Dermis microvascular lymphatic vessel endothelial cell (primary cell): ENCODE data around the gene CDC5L. TPM values are rescaled to one million over a fixed set of nuclear protein-coding genes. Genes with fewer than 3 reads are reported as not detected.
"Not testable (repeated sequence)": the region's sequence is repeated elsewhere in the genome, so short reads cannot be mapped to it uniquely, and the experiment has no call there.

Experiments used
- DNase-seq, 2 donors: peaks; one replicate each; pipeline versions ENCODE4 v3.0.0 to v3.0.0-alpha.2; 2010; ENCODE audit warnings: low read depth in 2 of 2
- total RNA-seq: library from RNA; depleted of rRNA; stranded (reverse); fragments of >200 nt; gene quantifications from 2 replicates; pipeline ENCODE4 v1.2.1, GENCODE V29; 2014

The CDC5L gene
- 14.0 and 15.4 TPM in 2 replicates for total RNA-seq

GRCh38 chr6:44387346-44388134 lies at the start of gene CDC5L:
Gene CDC5L (plus strand): TSS chr6:44387706. CDS start chr6:44387824, 118 bp downstream.
- DNase-seq: peak; percentile 100

GRCh38 chr6:44338228-44339122 lies 49.0 kb upstream of the CDC5L start:
- DNase-seq: peak; percentile 46 to 64

GRCh38 chr6:44339301-44339700 lies 48.2 kb upstream of the CDC5L start:
- peak; percentile 45 to 73 for DNase-seq

- DNase-seq: peak in 1 of 2 donors; percentile 11
Measured at GRCh38 chr6:44339763-44340625, 47.5 kb upstream of the CDC5L start.

- DNase-seq: no peak
Measured at GRCh38 chr6:44341095-44341890, 46.2 kb upstream of the CDC5L start.

GRCh38 chr6:44342052-44342451 lies 45.5 kb upstream of the CDC5L start:
- no peak for DNase-seq

GRCh38 chr6:44342489-44342888 lies 45.0 kb upstream of the CDC5L start, which contains the start of gene SPATS1:
Gene SPATS1 (plus strand): TSS chr6:44342650. CDS start chr6:44343096, 446 bp downstream.
- no peak for DNase-seq

- DNase-seq: not testable (repeated sequence)
Measured at GRCh38 chr6:44346818-44347217, 40.7 kb upstream of the CDC5L start.

- no peak for DNase-seq
Measured at GRCh38 chr6:44349904-44350649, 37.4 kb upstream of the CDC5L start.

GRCh38 chr6:44350650-44350994 lies 36.9 kb upstream of the CDC5L start:
- DNase-seq: not testable (repeated sequence)

- no peak for DNase-seq
Measured at GRCh38 chr6:44352259-44352658, 35.2 kb upstream of the CDC5L start.

GRCh38 chr6:44353336-44353735 lies 34.2 kb upstream of the CDC5L start:
- DNase-seq: no peak

GRCh38 chr6:44355640-44356039 lies 31.9 kb upstream of the CDC5L start:
- no peak for DNase-seq

- DNase-seq: no peak
Measured at GRCh38 chr6:44356487-44356886, 31.0 kb upstream of the CDC5L start.

- DNase-seq: no peak
Measured at GRCh38 chr6:44359973-44360372, 27.5 kb upstream of the CDC5L start.

- DNase-seq: no peak
Measured at GRCh38 chr6:44361947-44362346, 25.6 kb upstream of the CDC5L start.

- DNase-seq: no peak
Measured at GRCh38 chr6:44363377-44363926, 24.1 kb upstream of the CDC5L start.

- DNase-seq: no peak
Measured at GRCh38 chr6:44366781-44367180, 20.7 kb upstream of the CDC5L start.

GRCh38 chr6:44367681-44368080 lies 19.8 kb upstream of the CDC5L start:
- DNase-seq: no peak

GRCh38 chr6:44373051-44373450 lies 14.5 kb upstream of the CDC5L start:
- no peak for DNase-seq
